HG03108 (cell line): ENCODE results near the gene TLR5.

ENCODE experiments used
- ATAC-seq: cut with Tn5 transposase; IDR thresholded peaks from one replicate; pipeline ENCODE4 v1.9.1; 2021; ENCODE audit warnings: moderate library complexity; ENCODE audit not compliant: unreplicated experiment

TLR5 gene

GRCh38 chr1:223074445-223075300, 68.4 kb downstream of the TLR5 start:
- ATAC-seq: no peak

- ATAC-seq: no peak
These were observed 74.0 kb downstream of the TLR5 start for GRCh38 chr1:223068900-223069665.

- no peak for ATAC-seq
These were observed 75.1 kb downstream of the TLR5 start for GRCh38 chr1:223067914-223068313.

DNA sequence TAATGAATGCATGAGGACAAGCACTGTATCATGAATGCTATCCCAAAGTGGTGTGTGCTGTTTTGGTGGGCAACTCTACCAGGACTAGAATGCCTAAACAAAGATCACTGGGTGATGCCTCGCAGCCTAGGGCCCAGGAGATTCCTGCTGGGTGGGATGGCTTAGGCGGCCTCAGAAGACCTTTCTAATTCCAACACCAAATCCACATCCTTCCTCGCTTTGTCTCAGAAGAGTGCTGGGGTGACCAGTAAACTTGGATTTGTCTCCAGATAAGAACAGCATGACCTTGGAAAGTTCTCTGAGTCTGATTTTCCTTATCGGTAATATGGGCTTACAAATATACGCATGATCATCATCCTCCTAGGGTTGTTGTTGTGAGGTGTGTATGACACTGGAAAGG, 76.6 kb downstream of the TLR5 start:
- no peak for ATAC-seq

GRCh38 chr1:223062177-223062576, 80.9 kb downstream of the TLR5 start:
- ATAC-seq: no peak

DNA sequence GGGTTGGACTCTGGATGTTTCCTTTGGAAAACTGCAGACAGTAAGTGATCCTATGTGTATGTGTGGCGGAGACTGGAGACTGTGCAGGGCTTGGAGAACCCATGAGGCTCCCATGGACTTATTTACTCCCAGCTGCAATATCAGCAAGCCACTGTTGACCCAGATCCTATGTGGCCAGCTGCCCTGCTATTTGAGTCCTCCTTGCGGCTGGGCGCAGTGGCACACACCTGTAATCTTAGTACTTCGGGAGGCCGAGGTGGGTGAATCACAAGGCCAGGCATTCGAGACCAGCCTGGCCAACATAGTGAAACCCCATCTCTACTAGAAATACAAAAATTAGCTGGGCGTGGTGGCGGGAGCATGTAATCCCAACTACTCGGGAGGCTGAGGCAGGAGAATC, 83.5 kb downstream of the TLR5 start:
- ATAC-seq: no peak
